ENCODE results near the gene CUX1.

CUX1 gene

GRCh38 chr7:102079140-102080018, 262.0 kb downstream of the CUX1 start:
- no peaks in the 10 kb centered on the region for H3K36me3 ChIP-seq
- peak; percentile 34 for DNase-seq
- H3K4me3 ChIP-seq (ENCODE audit: low read depth, low read length) = no peak overlapping the region
- no peak for TF ChIP-seq CTCF (IDR thresholded peaks at IDR 0.05; ENCODE audit: low read depth, low read length)
- no peaks in the 10 kb centered on the region; the same call in 1 of the 2 replicates for H3K4me1 ChIP-seq
- no peaks in the 10 kb centered on the region for H3K27me3 ChIP-seq
- no peaks in the 10 kb centered on the region for H3K9me3 ChIP-seq

GRCh38 chr7:102080019-102080433, 262.6 kb downstream of the CUX1 start:
- no peak overlapping the region for H3K4me3 ChIP-seq (ENCODE audit: low read depth, low read length)
- no peak for DNase-seq
- TF ChIP-seq CTCF (IDR thresholded peaks at IDR 0.05; ENCODE audit: low read depth, low read length) = no peak
- peaks cover 1% of the 10 kb centered on the region for H3K4me1 ChIP-seq
- 0 out of 2 replicates have a peak, but pooled peaks cover under 1% of the 10 kb centered on the region for H3K9me3 ChIP-seq
- H3K27me3 ChIP-seq = no peaks in the 10 kb centered on the region
- H3K36me3 ChIP-seq = no peaks in the 10 kb centered on the region

- Histone ChIP-seq H3K27me3 (no peaks in the 10 kb centered on the region), H3K4me3 (ENCODE audit: low read depth, low read length) (no peak overlapping the region), H3K9me3 (peaks cover 4% of the 10 kb centered on the region; the same call in 1 of the 2 replicates), H3K4me1 (peaks cover 6% of the 10 kb centered on the region), H3K36me3 (no peaks in the 10 kb centered on the region)
- no peak for DNase-seq
- no peak for TF ChIP-seq CTCF (IDR thresholded peaks at IDR 0.05; ENCODE audit: low read depth, low read length)
These were observed 263.2 kb downstream of the CUX1 start for GRCh38 chr7:102080434-102081243.

- H3K36me3 ChIP-seq = no peaks in the 10 kb centered on the region
- H3K4me3 ChIP-seq (ENCODE audit: low read depth, low read length) = no peak overlapping the region
- no peak for DNase-seq
These were observed 263.8 kb downstream of the CUX1 start for GRCh38 chr7:102081244-102081627.

GRCh38 chr7:102082693-102083368, 265.4 kb downstream of the CUX1 start:
- no peak for TF ChIP-seq CTCF (IDR thresholded peaks at IDR 0.05; ENCODE audit: low read depth, low read length)
- Histone ChIP-seq H3K27me3 (no peaks in the 10 kb centered on the region), H3K4me3 (ENCODE audit: low read depth, low read length) (no peak overlapping the region), H3K4me1 (peaks cover 6% of the 10 kb centered on the region), H3K9me3 (peaks cover 4% of the 10 kb centered on the region; the same call in 1 of the 2 replicates), H3K36me3 (no peaks in the 10 kb centered on the region)
- no peak for DNase-seq

More at GRCh38 chr7:102081244-102081627, 263.8 kb downstream of the CUX1 start:
- Histone ChIP-seq H3K27me3 (no peaks in the 10 kb centered on the region), H3K4me1 (peaks cover 6% of the 10 kb centered on the region), H3K9me3 (peaks cover 4% of the 10 kb centered on the region; the same call in 1 of the 2 replicates)
- TF ChIP-seq CTCF (IDR thresholded peaks at IDR 0.05; ENCODE audit: low read depth, low read length) = no peak

Measured in BE2C (cell line).